ENCODE results near the gene MAGI2. TPM values are rescaled to one million over a fixed set of nuclear protein-coding genes. Genes with fewer than 3 reads are reported as not detected.
"Not testable (repeated sequence)": the region's sequence is repeated elsewhere in the genome, so short reads cannot be mapped to it uniquely, and the experiment has no call there.

Gene MAGI2
- total RNA-seq, 1 donor from 2014 or later = 136 TPM

DNA sequence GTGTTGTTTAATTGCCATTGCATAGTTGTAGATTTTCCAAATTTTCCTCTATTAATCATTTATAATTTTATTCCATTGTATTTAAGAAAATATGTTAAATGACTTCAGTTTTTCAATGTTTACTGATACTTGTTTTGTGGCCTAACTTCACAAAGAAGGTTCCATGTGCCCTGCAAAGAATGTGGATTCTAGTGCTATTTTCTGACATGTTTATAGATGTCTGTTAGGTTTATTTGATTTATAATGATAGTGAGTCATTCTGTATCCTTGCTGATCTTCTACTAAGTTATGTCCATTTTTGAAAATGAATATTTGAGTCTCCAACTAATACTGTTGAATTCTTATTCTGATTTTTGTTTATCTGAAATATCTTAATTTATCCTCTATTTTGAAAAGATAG lies 369.0 kb downstream of the MAGI2 start:
- FAIRE-seq = peak; percentile 21
- DNase-seq (ENCODE audit: low spot score in 2 of 2) = no peak

DNA sequence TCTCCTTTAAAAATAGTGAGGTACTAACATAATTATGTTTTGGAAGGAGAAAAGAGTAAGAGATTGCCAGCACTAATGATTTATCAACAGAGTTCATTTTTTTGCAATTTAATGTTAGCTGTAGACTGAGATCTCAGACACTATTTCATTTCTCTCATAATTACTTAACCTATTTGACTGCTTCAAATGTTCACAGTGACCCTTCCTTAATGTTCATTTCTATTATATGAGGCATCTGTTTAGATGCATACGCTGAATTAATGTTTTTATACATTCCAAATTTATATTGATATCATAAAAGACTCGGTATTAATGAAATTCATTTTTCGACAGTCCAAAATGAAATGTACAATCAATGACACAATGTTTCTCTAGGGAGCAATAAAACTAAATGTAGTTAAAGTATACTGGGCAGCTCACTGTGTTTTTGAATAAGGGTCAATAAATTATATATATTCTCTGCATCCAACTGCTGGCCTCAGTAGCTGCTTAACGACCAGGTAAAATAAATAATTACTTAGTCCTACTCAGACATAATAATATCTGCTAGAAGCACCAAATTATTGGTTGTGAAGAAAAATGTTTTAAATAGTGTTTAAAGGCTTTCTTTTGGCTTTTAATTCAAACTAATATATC lies 373.4 kb downstream of the MAGI2 start:
- DNase-seq (ENCODE audit: low spot score in 2 of 2) = no peak
- FAIRE-seq = no peak

GRCh38 chr7:79078273-79078672 lies 375.2 kb downstream of the MAGI2 start:
- DNase-seq (ENCODE audit: low spot score in 2 of 2) (no peak), FAIRE-seq (no peak)

GRCh38 chr7:79071187-79071586 lies 382.3 kb downstream of the MAGI2 start:
- not testable (repeated sequence) for DNase-seq (ENCODE audit: low spot score in 2 of 2); FAIRE-seq

GRCh38 chr7:79064187-79064823 lies 389.2 kb downstream of the MAGI2 start:
- DNase-seq (ENCODE audit: low spot score in 2 of 2) = no peak
- FAIRE-seq = no peak

GRCh38 chr7:79063019-79063698 lies 390.3 kb downstream of the MAGI2 start:
- FAIRE-seq = no peak

GRCh38 chr7:79060498-79060897 lies 393.0 kb downstream of the MAGI2 start:
- no peak for FAIRE-seq
- DNase-seq (ENCODE audit: low spot score in 2 of 2) = no peak

More at GRCh38 chr7:79063019-79063698, 390.3 kb downstream of the MAGI2 start:
- no peak for DNase-seq (ENCODE audit: low spot score in 2 of 2)

DNA sequence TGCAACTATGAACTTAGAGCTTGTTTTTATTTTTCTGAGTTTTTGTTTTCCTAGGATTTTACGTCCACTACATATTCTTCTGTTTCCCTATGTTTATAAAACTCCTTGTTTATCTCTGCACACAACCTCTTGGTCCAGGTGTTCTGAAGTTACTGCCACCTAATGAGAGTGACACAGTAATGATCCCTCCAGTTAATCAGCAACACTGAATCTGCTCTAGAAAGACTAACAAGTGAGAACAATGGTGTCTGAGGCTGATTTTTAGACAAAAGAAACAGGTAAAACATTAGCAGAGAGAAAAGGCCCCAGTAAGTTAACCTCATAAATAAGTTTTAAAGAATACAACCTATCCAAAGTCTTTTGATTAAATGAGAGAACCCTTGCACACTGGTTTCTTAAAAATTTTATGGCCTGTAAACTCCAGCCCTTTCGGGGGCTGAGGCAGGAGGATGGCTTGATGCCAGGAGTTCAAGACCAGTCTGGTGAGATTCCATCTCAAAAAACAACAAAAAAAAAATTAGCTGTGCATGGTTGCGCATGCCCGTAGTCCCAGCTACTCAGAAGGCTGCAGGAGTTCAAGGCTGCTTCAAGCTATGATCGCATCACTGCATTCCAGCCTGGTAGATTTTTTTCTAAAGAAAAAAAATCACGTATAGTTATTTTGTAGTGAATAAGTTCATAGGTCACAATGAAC lies 397.6 kb downstream of the MAGI2 start:
- no peak for FAIRE-seq
- no peak for DNase-seq (ENCODE audit: low spot score in 2 of 2)

DNA sequence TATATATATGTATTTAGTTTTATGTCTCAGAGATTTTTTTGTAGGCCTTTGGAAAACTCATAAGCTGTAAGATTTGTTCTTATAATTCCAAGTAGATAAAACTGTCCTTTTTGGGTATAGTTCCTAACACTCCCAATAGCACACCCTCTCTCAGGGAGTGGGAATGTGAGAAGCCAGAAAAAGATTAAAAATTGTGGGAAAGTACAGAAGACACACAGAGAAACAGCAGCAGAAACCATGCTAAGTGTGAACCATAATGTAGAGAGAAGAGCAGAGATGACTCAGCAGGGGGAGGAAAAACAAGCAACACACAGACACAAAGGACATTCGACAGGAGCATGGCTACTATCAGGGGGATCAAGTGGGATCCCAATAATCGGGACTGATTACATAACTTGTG lies 401.6 kb downstream of the MAGI2 start:
- FAIRE-seq (no peak), DNase-seq (ENCODE audit: low spot score in 2 of 2) (no peak)

GRCh38 chr7:79050603-79051002 lies 402.9 kb downstream of the MAGI2 start:
- FAIRE-seq (no peak), DNase-seq (ENCODE audit: low spot score in 2 of 2) (no peak)

- DNase-seq (ENCODE audit: low spot score in 2 of 2) (no peak), FAIRE-seq (no peak)
Measured at GRCh38 chr7:79046061-79046460, 407.4 kb downstream of the MAGI2 start.

DNA sequence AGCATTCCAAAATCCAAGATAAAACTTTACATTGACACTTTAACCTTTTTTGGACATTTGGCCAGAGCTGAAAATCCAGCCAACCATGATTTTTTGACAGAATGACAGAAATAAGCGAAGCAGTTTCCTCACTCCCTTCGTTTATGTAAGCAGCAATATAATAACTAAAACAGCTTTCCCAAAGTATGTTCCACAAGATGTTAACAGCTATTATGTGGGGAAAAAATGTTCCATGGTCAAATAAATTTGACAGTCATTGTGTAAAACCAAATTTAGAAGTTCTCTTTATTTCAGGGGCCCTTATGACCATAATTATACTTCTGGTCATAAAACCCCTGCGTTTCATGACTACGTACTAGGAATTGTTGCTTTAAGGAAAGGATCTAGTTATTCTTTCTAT lies 416.5 kb downstream of the MAGI2 start:
- DNase-seq (ENCODE audit: low spot score in 2 of 2) = no peak
- FAIRE-seq = no peak

GRCh38 chr7:79036356-79036755 lies 417.1 kb downstream of the MAGI2 start:
- no peak for FAIRE-seq

DNA sequence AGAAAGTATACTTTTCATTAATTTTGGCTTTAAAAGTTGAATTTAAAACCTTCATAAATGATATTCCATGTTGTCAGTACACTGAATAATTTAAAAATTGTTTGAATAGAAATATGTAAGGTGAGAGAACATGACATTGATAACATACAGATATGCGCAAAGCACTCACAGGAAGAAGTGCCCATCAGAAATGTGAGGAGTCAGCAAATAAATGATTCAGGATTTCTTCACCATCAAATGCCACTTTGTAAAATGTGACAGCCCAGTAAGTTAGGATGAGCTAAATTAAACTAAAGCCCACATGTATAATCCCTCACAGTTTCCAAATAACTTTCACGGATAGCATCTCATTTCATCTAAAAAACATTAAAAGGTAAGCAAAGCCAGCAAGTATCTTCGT lies 417.6 kb downstream of the MAGI2 start:
- no peak for DNase-seq (ENCODE audit: low spot score in 2 of 2)
- no peak for FAIRE-seq

More at GRCh38 chr7:79036356-79036755, 417.1 kb downstream of the MAGI2 start:
- DNase-seq (ENCODE audit: low spot score in 2 of 2) = no peak

DNA sequence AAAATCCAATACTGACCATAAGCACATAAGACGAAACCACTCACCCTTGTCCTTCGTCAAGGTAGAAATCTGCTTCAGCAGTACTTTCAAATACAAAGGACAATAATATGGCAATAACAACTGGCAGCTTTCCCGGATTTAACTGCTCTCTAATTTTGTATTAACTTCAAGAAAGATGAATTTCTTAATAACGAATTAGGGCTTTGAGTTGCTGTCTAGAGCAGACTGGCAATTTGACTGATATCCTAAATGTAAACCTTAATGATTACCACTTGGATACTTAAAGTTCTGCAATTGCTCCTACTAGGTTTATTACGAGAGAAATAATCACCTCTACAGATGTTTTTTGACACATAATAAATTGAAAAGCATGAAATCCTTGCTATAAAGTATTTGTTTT lies 418.7 kb downstream of the MAGI2 start:
- FAIRE-seq (no peak), DNase-seq (ENCODE audit: low spot score in 2 of 2) (no peak)

DNA sequence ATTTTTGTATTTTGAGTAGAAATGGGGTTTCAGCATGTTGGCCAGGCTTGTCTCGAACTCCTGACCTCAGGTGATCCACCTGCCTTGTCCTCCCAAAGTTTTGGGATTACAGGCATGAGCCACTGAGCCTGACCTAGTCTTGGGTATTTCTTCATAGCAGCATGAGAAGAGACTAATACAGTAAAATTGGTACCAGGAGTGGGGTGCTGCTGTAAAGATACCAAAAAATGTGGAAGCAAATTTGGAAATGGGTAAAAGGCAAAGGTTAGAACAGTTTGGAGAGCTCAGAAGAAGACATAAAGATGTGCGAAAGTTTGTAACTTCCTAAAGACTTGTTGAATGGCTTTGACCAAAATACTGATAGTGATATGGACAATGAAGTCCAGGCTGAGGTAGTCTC lies 433.8 kb downstream of the MAGI2 start:
- not testable (repeated sequence) for FAIRE-seq; DNase-seq (ENCODE audit: low spot score in 2 of 2)

DNA sequence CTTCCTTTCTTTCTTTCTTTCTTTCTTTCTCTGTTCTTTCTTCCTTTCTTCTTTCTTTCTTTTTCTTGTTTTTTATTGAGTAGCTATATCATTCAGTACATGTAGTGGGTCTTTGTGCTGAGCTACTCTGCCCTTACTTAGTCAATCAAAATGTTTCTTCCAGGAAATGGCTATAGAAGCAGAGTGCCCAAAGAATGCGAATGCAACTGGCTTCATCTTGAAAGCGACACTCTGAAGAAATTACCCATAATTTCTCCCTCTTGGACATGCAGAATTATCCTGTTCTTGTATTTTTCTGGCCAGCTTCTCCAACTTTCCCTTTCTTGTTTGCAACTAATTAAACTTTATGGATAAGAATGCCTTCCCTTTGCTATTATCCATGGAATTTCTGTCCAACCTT lies 441.5 kb downstream of the MAGI2 start:
- DNase-seq (ENCODE audit: low spot score in 2 of 2) (no peak), FAIRE-seq (no peak)

GRCh38 chr7:79009647-79010046 lies 443.8 kb downstream of the MAGI2 start:
- no peak for DNase-seq (ENCODE audit: low spot score in 2 of 2)
- no peak for FAIRE-seq

DNA sequence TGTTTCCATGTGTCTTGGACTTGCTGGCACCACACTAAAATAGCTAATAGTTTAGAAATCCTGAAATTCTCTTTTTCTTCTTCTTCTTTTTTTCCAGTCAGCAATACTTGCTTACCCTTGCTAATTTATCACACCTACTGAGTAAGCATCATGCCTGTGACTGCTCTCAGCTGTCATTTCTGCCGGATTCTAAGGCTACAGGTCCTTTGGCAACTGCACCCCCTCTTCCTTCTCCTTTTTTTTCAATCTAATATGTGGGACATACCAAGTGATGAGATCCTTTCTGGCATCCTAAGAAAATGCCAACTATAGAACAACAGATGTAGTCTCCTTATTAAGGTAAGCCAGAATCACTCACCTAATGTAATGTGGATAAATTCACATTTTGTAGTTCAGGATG lies 444.7 kb downstream of the MAGI2 start:
- no peak for FAIRE-seq
- no peak for DNase-seq (ENCODE audit: low spot score in 2 of 2)

GRCh38 chr7:78996013-78996412 lies 457.5 kb downstream of the MAGI2 start:
- FAIRE-seq = no peak

DNA sequence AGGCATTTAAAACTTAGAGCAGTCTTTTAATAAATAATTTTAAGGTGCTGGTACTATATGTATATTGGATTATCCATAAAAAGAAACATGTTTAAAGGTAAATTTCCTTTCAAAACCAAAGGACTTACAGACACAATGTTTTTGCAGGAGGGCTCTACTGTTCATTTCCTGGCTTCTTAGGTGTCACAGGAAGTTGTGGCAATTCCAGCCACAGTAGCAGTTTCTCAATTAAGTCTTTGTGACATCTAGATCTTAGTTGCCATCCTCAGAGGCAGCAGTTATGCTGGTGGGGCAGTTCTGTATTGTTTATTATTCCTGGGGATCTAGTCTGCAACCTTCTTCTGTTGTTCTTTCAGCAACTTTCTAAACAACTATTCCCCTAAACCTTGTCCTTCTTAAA lies 460.1 kb downstream of the MAGI2 start:
- DNase-seq (ENCODE audit: low spot score in 2 of 2) = no peak
- no peak for FAIRE-seq

More at GRCh38 chr7:78996013-78996412, 457.5 kb downstream of the MAGI2 start:
- DNase-seq (ENCODE audit: low spot score in 2 of 2) = no peak

All from frontal cortex (tissue), 4 donors.